GM12878 (cell line): ENCODE measurements around the gene DNAJC25. TPM values are rescaled to one million over a fixed set of nuclear protein-coding genes. Genes with fewer than 3 reads are reported as not detected.

ENCODE experiments used
- ATAC-seq: fragments of 200-7000 bp; cut with Tn5 transposase; 3 replicates; pipeline ENCODE4 v1.9.1; 2020; ENCODE audit warnings: mild to moderate bottlenecking, moderate library complexity
- BruUV-seq: library from RNA; stranded (reverse); fragments of 400-500 nt; replicated peaks from 2 replicates; lab custom pipeline; 2021; lab: Mats Ljungman, UMichigan
- CTCF ChIA-PET: fragments of 300-600 bp; sonication (Branson Sonifier 250); formaldehyde crosslinking; extraction: SDS; loops from one replicate; lab custom pipeline; 2021; ENCODE audit warnings: inconsistent platforms; lab: Yijun Ruan, JAX
- POLR2A ChIA-PET: fragments of 350-600 bp; formaldehyde crosslinking; extraction: SDS; loops from one replicate; lab custom pipeline; 2021; ENCODE audit warnings: inconsistent platforms; lab: Charles Lee
- RAD21 ChIA-PET: fragments of 300-600 bp; sonication (Branson Sonifier 250); formaldehyde crosslinking; loops from one replicate; lab custom pipeline; 2023; ENCODE audit warnings: antibody characterized with exemption; ENCODE audit not compliant: unreplicated experiment; lab: Charles Lee
- SMC1A ChIA-PET: fragments of 300-600 bp; sonication (Branson Sonifier 250); formaldehyde crosslinking; loops from one replicate; lab custom pipeline; 2023; ENCODE audit not compliant: unreplicated experiment, uncharacterized antibody; lab: Charles Lee
- DNase-seq: peaks from one replicate; pipeline ENCODE4 v3.0.0-alpha.2; 2011; ENCODE audit warnings: low read depth, low spot score
- FAIRE-seq: peaks from 3 replicates; lab custom pipeline; 2011; peaks lifted over from hg19 to GRCh38; lab: Jason Lieb, UNC
- H2AFZ ChIP-seq: 2 replicates; pipeline ENCODE4 v1.6.0; 2011; ENCODE audit warnings: low read depth, low read length, control low read depth; ENCODE audit not compliant: control insufficient read depth
- H3K27ac ChIP-seq: 2 replicates; pipeline ENCODE4 v1.5.1; 2011; ENCODE audit warnings: control low read depth; ENCODE audit not compliant: control insufficient read depth, insufficient read depth
- H3K27me3 ChIP-seq, 2 experiments: replicated peaks in 1 of 2; 2 replicates each; pipeline versions ENCODE4 v1.6.0 to v1.6.1; 2011; ENCODE audit warnings: low read length in 1 of 2; ENCODE audit not compliant: control insufficient read depth in 2 of 2, insufficient read depth in 2 of 2
- H3K36me3 ChIP-seq, 2 experiments: 2 replicates each; pipeline ENCODE4 v1.5.1; 2011; ENCODE audit warnings: low read length in 1 of 2; ENCODE audit not compliant: control insufficient read depth in 2 of 2, insufficient read depth in 2 of 2
- H3K4me1 ChIP-seq: 2 replicates; pipeline ENCODE4 v1.6.1; 2011; ENCODE audit warnings: mild to moderate bottlenecking, low read length, moderate library complexity, mixed read lengths; ENCODE audit not compliant: control insufficient read depth, insufficient read depth
- H3K4me2 ChIP-seq: 2 replicates; pipeline ENCODE4 v1.6.0; 2011; ENCODE audit warnings: control low read depth; ENCODE audit not compliant: control insufficient read depth, insufficient read depth
- H3K4me3 ChIP-seq: fragments of 200-600 bp; sonication (generic); 2 replicates; pipeline ENCODE4 v1.5.1; 2016
- H3K79me2 ChIP-seq: 2 replicates; pipeline ENCODE4 v1.6.0; 2011; ENCODE audit warnings: low read length; ENCODE audit not compliant: control insufficient read depth, insufficient read depth
- H3K9ac ChIP-seq: 2 replicates; pipeline ENCODE4 v1.8.0; 2011; ENCODE audit warnings: low read length, control low read depth, mixed read lengths; ENCODE audit not compliant: control insufficient read depth, insufficient read depth
- H3K9me3 ChIP-seq: replicated peaks from 3 replicates; pipeline ENCODE4 v1.5.1; 2011; ENCODE audit warnings: mild to moderate bottlenecking, low read length; ENCODE audit not compliant: control insufficient read depth, insufficient read depth
- H4K20me1 ChIP-seq: 2 replicates; pipeline ENCODE4 v1.6.0; 2011; ENCODE audit not compliant: control insufficient read depth, insufficient read depth
- ATF7 ChIP-seq: fragments of 450-650 bp; IDR thresholded peaks from 2 replicates; pipeline ENCODE4 v1.6.1; 2016; ENCODE audit warnings: low read depth, mild to moderate bottlenecking
- BACH1 ChIP-seq: fragments of 450-650 bp; IDR thresholded peaks from 2 replicates; pipeline ENCODE4 v1.6.1; 2017; ENCODE audit warnings: mild to moderate bottlenecking, borderline replicate concordance
- BCL3 ChIP-seq: IDR thresholded peaks from 2 replicates; pipeline ENCODE4 v1.6.1; 2011; ENCODE audit warnings: borderline replicate concordance, low read depth, mild to moderate bottlenecking, moderate library complexity, low read length; ENCODE audit not compliant: insufficient read depth, poor library complexity, severe bottlenecking
- CBFB ChIP-seq: IDR thresholded peaks from 2 replicates; pipeline ENCODE4 v1.6.1; 2016; ENCODE audit warnings: antibody characterized with exemption, low read depth
- EED ChIP-seq: sonication (generic); IDR thresholded peaks from 2 replicates; pipeline ENCODE4 v1.6.1; 2016; ENCODE audit warnings: antibody characterized with exemption, low read depth
- HDGF ChIP-seq: fragments of 450-650 bp; IDR thresholded peaks from 2 replicates; pipeline ENCODE4 v1.6.1; 2016; ENCODE audit warnings: antibody characterized with exemption
- IKZF1 ChIP-seq: fragments of 450-650 bp; conservative IDR thresholded peaks from 2 replicates; pipeline ENCODE4 v1.6.1; 2017; ENCODE audit warnings: antibody characterized with exemption, mild to moderate bottlenecking
- MXI1 ChIP-seq: fragments of 150-350 bp; IDR thresholded peaks from 2 replicates; pipeline ENCODE4 v1.6.1; 2011; ENCODE audit warnings: low read depth, mild to moderate bottlenecking, inconsistent platforms, low read length, improper control_type of control experiment
- MYC ChIP-seq: IDR thresholded peaks from 2 replicates; pipeline ENCODE4 v1.6.1; 2011; ENCODE audit warnings: mild to moderate bottlenecking, low read length, moderate library complexity, inconsistent platforms; ENCODE audit not compliant: insufficient read depth, insufficient replicate concordance, insufficient read length, severe bottlenecking
- NKRF ChIP-seq: fragments of 450-650 bp; conservative IDR thresholded peaks from 2 replicates; pipeline ENCODE4 v1.6.1; 2017; ENCODE audit warnings: mild to moderate bottlenecking, moderate library complexity
- NR2C2 ChIP-seq: IDR thresholded peaks from 2 replicates; pipeline ENCODE4 v1.6.1; 2011; ENCODE audit warnings: borderline replicate concordance, low read depth; ENCODE audit not compliant: control insufficient read depth, insufficient read length
- POLR2AphosphoS2 ChIP-seq: IDR thresholded peaks from 2 replicates; pipeline ENCODE4 v1.6.1; 2011; ENCODE audit warnings: low read depth, mild to moderate bottlenecking, low read length, improper control_type of control experiment, moderate library complexity
- POU2F2 ChIP-seq: IDR thresholded peaks from 3 replicates; pipeline ENCODE4 v1.6.1; 2011; ENCODE audit warnings: low read depth, mild to moderate bottlenecking, low read length, borderline replicate concordance
- RAD21 ChIP-seq: IDR thresholded peaks from 2 replicates; pipeline ENCODE4 v1.6.1; 2011; ENCODE audit warnings: mild to moderate bottlenecking, low read depth, low read length, moderate library complexity; ENCODE audit not compliant: insufficient read depth
- RBBP5 ChIP-seq: fragments of 200-600 bp; sonication (generic); conservative IDR thresholded peaks from 2 replicates; pipeline ENCODE4 v1.6.1; 2016
- SP1 ChIP-seq: IDR thresholded peaks from one replicate; pipeline ENCODE4 v1.6.1; 2011; ENCODE audit warnings: low read depth, low read length
- SUZ12 ChIP-seq: fragments of 200-600 bp; sonication (generic); IDR thresholded peaks from one replicate; pipeline ENCODE4 v1.6.1; 2018; ENCODE audit warnings: antibody characterized with exemption, mild to moderate bottlenecking; ENCODE audit not compliant: unreplicated experiment
- TARDBP ChIP-seq: IDR thresholded peaks from 2 replicates; pipeline ENCODE4 v1.6.1; 2016; ENCODE audit warnings: borderline replicate concordance
- ZBED1 ChIP-seq: IDR thresholded peaks from 2 replicates; pipeline ENCODE4 v1.6.1; 2016; ENCODE audit warnings: borderline replicate concordance
- WGBS: methylation state at CpG from one replicate; pipeline ENCODE4 v1.1.6; 2016; ENCODE audit warnings: low lambda C conversion rate; ENCODE audit not compliant: insufficient replicate concordance, insufficient coverage; ENCODE audit errors: missing lambda C conversion rate; 5-methylcytosine and 5-hydroxymethylcytosine counted together
- in situ Hi-C: fragments of 300-500 bp; cut with MboI; formaldehyde crosslinking; loops from 9 replicates; pipeline ENCODE4 v1.14.3; 2018; ENCODE audit warnings: mixed read lengths
- intact Hi-C: fragments of 100-400 bp; cut with micrococcal nuclease; formaldehyde crosslinking; loops from one replicate; pipeline ENCODE4 v1.14.2; 2022; ENCODE audit not compliant: unreplicated experiment
- polyA plus RNA-seq, 11 experiments: library from polyadenylated mRNA; depleted of rRNA in 4 of 11; unstranded in 6 of 11; stranded (reverse) in 5 of 11; fragments of >200 nt; fragmentation: Nextera tagmentation in 4 of 11; fragmentation: Illumina TruSeq in 1 of 11; extraction: Ambion mirVana in 4 of 11; extraction: Trizol in 1 of 11; gene quantifications; 1 replicate in 1 of 11; 2 replicates in 10 of 11; pipeline versions ENCODE4 v1.2.1 to v1.2.3, GENCODE V29; 2011 to 2016; ENCODE audit warnings: inconsistent platforms in 2 of 11, missing spikeins in 2 of 11, low read depth in 1 of 11
- total RNA-seq, 4 experiments: library from RNA; depleted of rRNA in 3 of 4; stranded (reverse); fragments of >200 nt in 3 of 4; fragmentation: Illumina TruSeq in 1 of 4; extraction: Trizol in 1 of 4; gene quantifications; 2 replicates each; pipeline versions ENCODE4 v1.2.1 to v1.2.3, GENCODE V29; 2013 to 2021
- TF ChIP-seq, protein P1 (sequence below): IDR thresholded peaks from 2 replicates; pipeline ENCODE4 v1.6.1; 2011; ENCODE audit warnings: low read depth, mild to moderate bottlenecking, low read length, moderate library complexity, borderline replicate concordance; ENCODE audit errors: extremely low read depth

The DNAJC25 gene
- total and polyA plus RNA-seq, 10 of the 15 experiments (the other 5 are each of a cell fraction or from before 2014, with no cell fraction given): 2.4 to 6.4 (median 4.0) TPM

- peaks cover 6% of the 10 kb centered on the region for H3K4me1 ChIP-seq
- no peak for TF ChIP-seq SP1
- no peak for TF ChIP-seq RAD21
- no peak for TF ChIP-seq ZBED1
- TF ChIP-seq RBBP5: no peak
- no peak for TF ChIP-seq NR2C2
- no peak for TF ChIP-seq MYC
- no peak for TF ChIP-seq MXI1
- no peak for TF ChIP-seq CBFB
- no peak for TF ChIP-seq TARDBP
- no peak for TF ChIP-seq ATF7
- TF ChIP-seq BACH1: no peak
- TF ChIP-seq POU2F2: no peak
- TF ChIP-seq BCL3: no peak
- TF ChIP-seq, protein P1, sequence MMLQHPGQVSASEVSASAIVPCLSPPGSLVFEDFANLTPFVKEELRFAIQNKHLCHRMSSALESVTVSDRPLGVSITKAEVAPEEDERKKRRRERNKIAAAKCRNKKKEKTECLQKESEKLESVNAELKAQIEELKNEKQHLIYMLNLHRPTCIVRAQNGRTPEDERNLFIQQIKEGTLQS: no peak
- TF ChIP-seq POLR2AphosphoS2: no peak
- no peak for TF ChIP-seq SUZ12
- no peak for TF ChIP-seq NKRF
- TF ChIP-seq IKZF1: no peak
- TF ChIP-seq HDGF: no peak
- no peak for TF ChIP-seq EED
- BruUV-seq: no TSS peak
- RAD21 ChIA-PET: no interaction called here
- H3K27me3 ChIP-seq: no peaks in the 10 kb centered on the region
- no peak overlapping the region for H2AFZ ChIP-seq
- H3K79me2 ChIP-seq: no peaks in the 10 kb centered on the region; the same call in 1 of the 2 replicates
- no peaks in the 10 kb centered on the region for H4K20me1 ChIP-seq
- FAIRE-seq (no peak), ATAC-seq (no peak), DNase-seq (no peak)
- peak overlapping the region; percentile 65; the same call in 1 of the 2 replicates for H3K4me2 ChIP-seq
- POLR2A ChIA-PET: interaction anchor here (0.6 to 0.8 kb wide), 2 partner anchors 9 to 435 kb away, joined by 3 to 4 read pairs; no protein-coding TSS in a partner anchor
- intact Hi-C loops: loop anchor here (2.0 kb wide), 1 partner anchor 33 kb away; the partner anchor contains the start of gene DNAJC25
- no peak overlapping the region for H3K27ac ChIP-seq
- SMC1A ChIA-PET: no interaction called here
- CTCF ChIA-PET: no interaction called here
- H3K9ac ChIP-seq: no peak overlapping the region
- in situ Hi-C loops: no loop called here
- no peak overlapping the region for H3K4me3 ChIP-seq
- H3K36me3 ChIP-seq: no peaks in the 10 kb centered on the region; a peak in 1 of 4 replicates
- no peaks in the 10 kb centered on the region for H3K9me3 ChIP-seq
- 55% methylated on average over 5 of the region's 5 CpGs for WGBS
Observed at GRCh38 chr9:111663301-111663823, 32.2 kb downstream of the DNAJC25 start.
